ENCODE results near the gene N4BP2.

GRCh38 chr4:40200875-40201801 is 144.5 kb downstream of the N4BP2 start:
- TF ChIP-seq CTCF (conservative IDR thresholded peaks at IDR 0.05) (no peak), ZFX (IDR thresholded peaks at IDR 0.05) (no peak)

Data from C4-2B (cell line).